Measurements from ENCODE around the gene GABBR2. TPM values are rescaled to one million over a fixed set of nuclear protein-coding genes. Genes with fewer than 3 reads are reported as not detected.

The GABBR2 gene
- total RNA-seq, 1 donor from 2014 or later: 116 TPM

- H3K27ac Mint-ChIP-seq (ENCODE audit: unreplicated experiment): no peak overlapping the region
Measured at GRCh38 chr9:98532147-98532546, 176.6 kb downstream of the GABBR2 start.

GRCh38 chr9:98530806-98531386, 177.8 kb downstream of the GABBR2 start:
- no peak for DNase-seq
- peaks cover 4% of the 10 kb centered on the region for H3K36me3 Mint-ChIP-seq (ENCODE audit: unreplicated experiment)
- peaks cover 13% of the 10 kb centered on the region for H3K4me1 Mint-ChIP-seq (ENCODE audit: low read depth, unreplicated experiment)
- H3K27ac Mint-ChIP-seq (ENCODE audit: unreplicated experiment): no peak overlapping the region
- peaks cover 2% of the 10 kb centered on the region for H3K9me3 Mint-ChIP-seq (ENCODE audit: unreplicated experiment)
- no peak for TF ChIP-seq CTCF (IDR thresholded peaks at IDR 0.05; ENCODE audit: partially characterized antibody, unreplicated experiment)
- H3K4me3 Mint-ChIP-seq (ENCODE audit: unreplicated experiment): no peak overlapping the region
- H3K27me3 Mint-ChIP-seq (ENCODE audit: unreplicated experiment): peaks cover 6% of the 10 kb centered on the region

More at GRCh38 chr9:98532147-98532546, 176.6 kb downstream of the GABBR2 start:
- H3K4me1 Mint-ChIP-seq (ENCODE audit: low read depth, unreplicated experiment): peaks cover 11% of the 10 kb centered on the region
- no peak overlapping the region for H3K4me3 Mint-ChIP-seq (ENCODE audit: unreplicated experiment)
- TF ChIP-seq CTCF (IDR thresholded peaks at IDR 0.05; ENCODE audit: partially characterized antibody, unreplicated experiment): no peak
- H3K9me3 Mint-ChIP-seq (ENCODE audit: unreplicated experiment): peaks cover 8% of the 10 kb centered on the region
- no peak for DNase-seq
- peaks cover 6% of the 10 kb centered on the region for H3K27me3 Mint-ChIP-seq (ENCODE audit: unreplicated experiment)
- H3K36me3 Mint-ChIP-seq (ENCODE audit: unreplicated experiment): peaks cover 4% of the 10 kb centered on the region

GRCh38 chr9:98530275-98530674, 178.5 kb downstream of the GABBR2 start:
- Mint-ChIP-seq H3K9me3 (ENCODE audit: unreplicated experiment) (peaks cover 2% of the 10 kb centered on the region), H3K27ac (ENCODE audit: unreplicated experiment) (no peak overlapping the region), H3K36me3 (ENCODE audit: unreplicated experiment) (peaks cover 4% of the 10 kb centered on the region), H3K27me3 (ENCODE audit: unreplicated experiment) (peaks cover 4% of the 10 kb centered on the region), H3K4me3 (ENCODE audit: unreplicated experiment) (no peak overlapping the region), H3K4me1 (ENCODE audit: low read depth, unreplicated experiment) (peaks cover 13% of the 10 kb centered on the region)
- TF ChIP-seq CTCF (IDR thresholded peaks at IDR 0.05; ENCODE audit: partially characterized antibody, unreplicated experiment): no peak
- no peak for DNase-seq

- peak overlapping the region; percentile 56 for H3K27ac Mint-ChIP-seq (ENCODE audit: unreplicated experiment)
- H3K27me3 Mint-ChIP-seq (ENCODE audit: unreplicated experiment): peaks cover 4% of the 10 kb centered on the region
- no peak for DNase-seq
- H3K4me1 Mint-ChIP-seq (ENCODE audit: low read depth, unreplicated experiment): peaks cover 13% of the 10 kb centered on the region
- no peak overlapping the region for H3K4me3 Mint-ChIP-seq (ENCODE audit: unreplicated experiment)
- no peak for TF ChIP-seq CTCF (IDR thresholded peaks at IDR 0.05; ENCODE audit: partially characterized antibody, unreplicated experiment)
- peaks cover 4% of the 10 kb centered on the region for H3K36me3 Mint-ChIP-seq (ENCODE audit: unreplicated experiment)
- peaks cover 2% of the 10 kb centered on the region for H3K9me3 Mint-ChIP-seq (ENCODE audit: unreplicated experiment)
Measured at GRCh38 chr9:98529841-98530240, 178.9 kb downstream of the GABBR2 start.

DNA sequence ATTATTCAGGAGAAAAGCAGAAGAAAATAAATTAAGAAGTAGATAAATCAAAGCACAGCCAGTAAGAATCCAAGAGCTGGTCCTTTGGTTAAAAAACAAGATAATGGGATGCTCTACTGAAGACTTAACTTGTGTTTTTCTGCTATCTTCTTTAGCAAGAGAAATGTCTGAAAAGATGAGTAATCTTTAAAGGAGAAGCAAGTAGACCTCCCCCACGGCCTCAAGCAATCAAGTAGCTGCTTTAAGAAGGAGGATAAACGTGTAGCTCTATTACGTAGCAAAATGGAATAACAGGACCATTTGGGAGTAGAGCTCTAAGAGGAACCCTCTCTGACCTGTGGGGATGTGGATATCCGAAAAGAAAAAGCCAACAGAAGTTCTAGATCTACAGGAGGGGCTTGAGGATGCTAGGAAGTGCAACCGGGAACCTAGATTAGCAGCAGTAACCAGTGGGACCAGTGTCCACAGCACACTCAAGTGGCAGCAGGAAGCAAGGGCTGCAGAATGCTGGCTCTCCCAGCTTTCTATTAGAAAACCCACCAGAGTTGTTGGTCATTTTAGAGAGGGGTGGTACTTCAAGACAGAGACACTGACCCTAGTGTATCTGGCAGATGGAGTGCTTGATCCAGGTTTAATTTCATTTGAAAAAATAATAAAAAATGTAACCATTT, 185.4 kb downstream of the GABBR2 start:
- no peak overlapping the region for H3K4me3 Mint-ChIP-seq (ENCODE audit: unreplicated experiment)
- H3K27ac Mint-ChIP-seq (ENCODE audit: unreplicated experiment): peak overlapping the region; percentile 13
- no peak for DNase-seq
- H3K4me1 Mint-ChIP-seq (ENCODE audit: low read depth, unreplicated experiment): peaks cover 37% of the 10 kb centered on the region
- peaks cover 4% of the 10 kb centered on the region for H3K27me3 Mint-ChIP-seq (ENCODE audit: unreplicated experiment)
- H3K9me3 Mint-ChIP-seq (ENCODE audit: unreplicated experiment): peaks cover 3% of the 10 kb centered on the region
- H3K36me3 Mint-ChIP-seq (ENCODE audit: unreplicated experiment): no peaks in the 10 kb centered on the region
- TF ChIP-seq CTCF (IDR thresholded peaks at IDR 0.05; ENCODE audit: partially characterized antibody, unreplicated experiment): no peak
